Measurements from ENCODE around the gene HAL. TPM values are rescaled to one million over a fixed set of nuclear protein-coding genes. Genes with fewer than 3 reads are reported as not detected.

Gene HAL
- total and polyA plus RNA-seq, 2 of the 4 experiments (the other 2 are of a cell fraction): under 0.01 to 0.02 TPM

GRCh38 chr12:95942524-95943329 lies 53.4 kb downstream of the HAL start, which contains the start of gene CCDC38:
Gene CCDC38, minus strand, starts transcription at chr12:95942614. Its CDS starts 6,105 bp downstream, at chr12:95936509.
- POLR2A ChIA-PET (ENCODE audit: unreplicated experiment): no interaction called here
- 1% methylated on average over 13 of the region's 51 CpGs; no CpG with 5 or more reads in 1 of the 2 experiments for WGBS, 2 experiments (ENCODE audit: extremely low coverage in 2 of 2, insufficient read length in 1 of 2)

More at GRCh38 chr12:95942524-95943329, 53.4 kb downstream of the HAL start, which contains the start of gene CCDC38:
- Histone ChIP-seq H3K4ac (ENCODE audit: low read depth, low read length) (peak within 1 kb of the TSS; percentile 36; the same call in 1 of the 2 replicates), H4K91ac (ENCODE audit: insufficient read depth, low read depth, low read length) (peak within 1 kb of the TSS; percentile 58; the same call in 1 of the 2 replicates), H4K8ac (ENCODE audit: low read depth in 2 of 2, low read length in 2 of 2) (peak within 1 kb of the TSS; percentile 9 to 87; a peak in 3 of 4 replicates), H4K20me1 (ENCODE audit: insufficient read depth, low read length) (no peaks in the 10 kb centered on the region), H3K23ac (ENCODE audit: low read depth, low read length) (0 out of 2 replicates have a peak within 1 kb of the TSS, but pooled peaks have one; percentile 11), H3K79me1 (ENCODE audit: low read depth in 1 of 2, low read length in 2 of 2) (no peaks in the 10 kb centered on the region), H3K27me3 (ENCODE audit: control insufficient read depth, insufficient read depth, low read length) (peaks cover 7% of the 10 kb centered on the region), H2BK5ac (ENCODE audit: low read depth, low read length, poor library complexity, severe bottlenecking) (no peak within 1 kb of the TSS), H3K36me3 (ENCODE audit: control insufficient read depth, insufficient read depth, low read length) (no peaks in the 10 kb centered on the region), H3K4me1 (ENCODE audit: control insufficient read depth, insufficient read depth, low read length) (peaks cover 2% of the 10 kb centered on the region; the same call in 1 of the 2 replicates), H3K9me1 (ENCODE audit: insufficient read depth, low read length) (no peaks in the 10 kb centered on the region), H3K9ac (ENCODE audit: low read depth, low read length) (peak within 1 kb of the TSS; percentile 67), H3K9me3 (ENCODE audit: control insufficient read depth, insufficient read depth, low read length) (no peaks in the 10 kb centered on the region), H2AK5ac (ENCODE audit: low read depth, low read length) (no peak within 1 kb of the TSS), H3K27ac (ENCODE audit: insufficient read depth, low read length) (no peak within 1 kb of the TSS; the same call in 1 of the 2 replicates), H4K5ac (ENCODE audit: low read depth, low read length) (no peak within 1 kb of the TSS; the same call in 1 of the 2 replicates), H3K4me2 (ENCODE audit: low read depth, low read length) (peak within 1 kb of the TSS; percentile 99), H2AFZ (replicated peaks; ENCODE audit: low read length, poor library complexity) (peak within 1 kb of the TSS; percentile 94), H2BK15ac (ENCODE audit: low read depth, low read length) (no peak within 1 kb of the TSS), H3K56ac (ENCODE audit: extremely low read depth, insufficient read depth, low read length) (no peak within 1 kb of the TSS), H2BK20ac (ENCODE audit: low read depth, low read length) (no peak within 1 kb of the TSS), H3K18ac (ENCODE audit: low read depth, low read length) (no peak within 1 kb of the TSS; the same call in 1 of the 2 replicates), H3K4me3 (ENCODE audit: insufficient read depth, low read depth, low read length) (peak within 1 kb of the TSS; percentile 97), H2BK120ac (ENCODE audit: low read depth, low read length) (no peak within 1 kb of the TSS; the same call in 1 of the 2 replicates), H2AK9ac (replicated peaks; ENCODE audit: low read depth, low read length, poor library complexity) (peak within 1 kb of the TSS; percentile 15), H3K14ac (replicated peaks; ENCODE audit: low read depth, low read length) (0 out of 2 replicates have a peak within 1 kb of the TSS, but pooled peaks have one; percentile 19)
- peak; percentile 95 for ATAC-seq (ENCODE audit: low read depth)
- CTCF ChIA-PET: interaction anchor here (0.6 to 1.7 kb wide), 2 partner anchors 24 to 75 kb away, joined by 3 to 5 read pairs; no protein-coding TSS in a partner anchor
- peak; percentile 28 for DNase-seq
- BruUV-seq (replicated peaks): no TSS peak
- in situ Hi-C loops (cut with MboI; ENCODE audit: low sequenced_read_pairs): no loop called here
- TF ChIP-seq, protein P1, sequence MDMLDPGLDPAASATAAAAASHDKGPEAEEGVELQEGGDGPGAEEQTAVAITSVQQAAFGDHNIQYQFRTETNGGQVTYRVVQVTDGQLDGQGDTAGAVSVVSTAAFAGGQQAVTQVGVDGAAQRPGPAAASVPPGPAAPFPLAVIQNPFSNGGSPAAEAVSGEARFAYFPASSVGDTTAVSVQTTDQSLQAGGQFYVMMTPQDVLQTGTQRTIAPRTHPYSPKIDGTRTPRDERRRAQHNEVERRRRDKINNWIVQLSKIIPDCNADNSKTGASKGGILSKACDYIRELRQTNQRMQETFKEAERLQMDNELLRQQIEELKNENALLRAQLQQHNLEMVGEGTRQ (IDR thresholded peaks at IDR 0.05; ENCODE audit: low read depth, low read length): peak; percentile 77
- TF ChIP-seq CTCF (conservative IDR thresholded peaks at IDR 0.05; ENCODE audit: low read depth, low read length): no peak
- dilution Hi-C loops (cut with HindIII; ENCODE audit: low sequenced_read_pairs, unreplicated experiment): no loop called here
- intact Hi-C loops (cut with micrococcal nuclease): no loop called here
